H1 (cell line): ENCODE measurements around the gene ZFPL1. TPM values are rescaled to one million over a fixed set of nuclear protein-coding genes. Genes with fewer than 3 reads are reported as not detected.

ENCODE experiments used
- ASH2L ChIP-seq: fragments of 200-600, 300-600 bp; sonication (generic); IDR thresholded peaks from one replicate; pipeline ENCODE4 v1.7.1; 2017; ENCODE audit warnings: low read length
- BACH1 ChIP-seq: IDR thresholded peaks from 2 replicates; pipeline ENCODE4 v1.6.1; 2012; ENCODE audit warnings: low read length, improper control_type of control experiment
- CHD1 ChIP-seq: IDR thresholded peaks from 2 replicates; pipeline ENCODE4 v1.6.1; 2012; ENCODE audit warnings: low read depth, low read length, improper control_type of control experiment
- CHD2 ChIP-seq: IDR thresholded peaks from 2 replicates; pipeline ENCODE4 v1.6.1; 2012; ENCODE audit warnings: low read length, improper control_type of control experiment
- EZH2 ChIP-seq: fragments of 200-600 bp; sonication (generic); IDR thresholded peaks from 2 replicates; pipeline ENCODE4 v1.7.1; 2012; ENCODE audit warnings: low read depth, mild to moderate bottlenecking, moderate library complexity, low read length, inconsistent platforms; ENCODE audit not compliant: severe bottlenecking
- FOSL1 ChIP-seq: IDR thresholded peaks from 2 replicates; pipeline ENCODE4 v1.6.1; 2011; ENCODE audit warnings: mild to moderate bottlenecking, low read depth, low read length, moderate library complexity; ENCODE audit not compliant: insufficient read depth
- GABPA ChIP-seq: IDR thresholded peaks from 2 replicates; pipeline ENCODE4 v1.6.1; 2011; ENCODE audit warnings: mild to moderate bottlenecking, low read length, moderate library complexity, borderline replicate concordance; ENCODE audit not compliant: insufficient read depth
- KDM4A ChIP-seq: IDR thresholded peaks from one replicate; pipeline ENCODE4 v1.7.1; 2012; ENCODE audit warnings: low read depth, mild to moderate bottlenecking, moderate library complexity, low read length, inconsistent platforms; ENCODE audit not compliant: severe bottlenecking
- MAX ChIP-seq: IDR thresholded peaks from 2 replicates; pipeline ENCODE4 v1.6.1; 2012; ENCODE audit warnings: inconsistent platforms
- NRF1 ChIP-seq: IDR thresholded peaks from 2 replicates; pipeline ENCODE4 v1.6.1; 2011; ENCODE audit warnings: mild to moderate bottlenecking, low read depth, low read length, improper control_type of control experiment
- PHF8 ChIP-seq: fragments of 200-600 bp; sonication (generic); conservative IDR thresholded peaks from 2 replicates; pipeline ENCODE4 v1.7.1; 2012; ENCODE audit warnings: low read depth, mild to moderate bottlenecking, inconsistent platforms, low read length, moderate library complexity
- POLR2A ChIP-seq, 2 experiments: IDR thresholded peaks; 1 replicate in 1 of 2; 2 replicates in 1 of 2; pipeline ENCODE4 v1.6.1; 2011; ENCODE audit warnings: low read depth in 2 of 2, low read length in 2 of 2, mild to moderate bottlenecking in 2 of 2; ENCODE audit errors: control extremely low read depth in 1 of 2
- POLR2AphosphoS5 ChIP-seq: IDR thresholded peaks from 2 replicates; pipeline ENCODE4 v1.6.1; 2011; ENCODE audit warnings: low read depth, low read length
- RAD21 ChIP-seq, 2 experiments: IDR thresholded peaks in 1 of 2; conservative IDR thresholded peaks in 1 of 2; 2 replicates each; pipeline ENCODE4 v1.6.1; 2011; ENCODE audit warnings: low read depth in 2 of 2, low read length in 2 of 2, improper control_type of control experiment in 1 of 2, inconsistent platforms in 1 of 2, mild to moderate bottlenecking in 1 of 2, moderate library complexity in 1 of 2
- RBBP5 ChIP-seq: IDR thresholded peaks from 2 replicates; pipeline ENCODE4 v1.7.1; 2012; ENCODE audit warnings: low read depth, mild to moderate bottlenecking, inconsistent platforms, low read length, moderate library complexity, borderline replicate concordance
- RNF2 ChIP-seq: fragments of 200-900, 300-1000 bp; sonication (generic); IDR thresholded peaks from 2 replicates; pipeline ENCODE4 v1.7.1; 2016; ENCODE audit warnings: borderline replicate concordance, low read depth, mild to moderate bottlenecking, antibody characterized with exemption, low read length; ENCODE audit not compliant: poor library complexity, severe bottlenecking; ENCODE audit errors: missing control alignments
- SP4 ChIP-seq: IDR thresholded peaks from 2 replicates; pipeline ENCODE4 v1.6.1; 2012; ENCODE audit warnings: low read length, inconsistent platforms
- TAF1 ChIP-seq: IDR thresholded peaks from 2 replicates; pipeline ENCODE4 v1.6.1; 2011; ENCODE audit warnings: mild to moderate bottlenecking, low read depth, low read length
- TAF7 ChIP-seq: optimal IDR thresholded peaks from 2 replicates; pipeline ENCODE3; 2011; ENCODE audit warnings: low read depth, mild to moderate bottlenecking, inconsistent platforms, low read length, moderate library complexity, borderline replicate concordance
- TBP ChIP-seq: IDR thresholded peaks from 2 replicates; pipeline ENCODE4 v1.6.1; 2011; ENCODE audit warnings: low read depth, low read length, improper control_type of control experiment
- TEAD4 ChIP-seq: IDR thresholded peaks from 2 replicates; pipeline ENCODE4 v1.6.1; 2012; ENCODE audit warnings: low read depth, low read length, inconsistent platforms, mixed read lengths
- USF2 ChIP-seq: IDR thresholded peaks from 2 replicates; pipeline ENCODE4 v1.6.1; 2011; ENCODE audit warnings: low read length, improper control_type of control experiment
- polyA plus RNA-seq, 7 experiments: library from polyadenylated mRNA; depleted of rRNA in 3 of 7; stranded (reverse) in 5 of 7; unstranded in 2 of 7; fragments of >200 nt in 5 of 7; fragments of 200-250 nt in 2 of 7; gene quantifications; 1 replicate in 5 of 7; 2 replicates in 1 of 7; 4 replicates in 1 of 7; pipeline versions ENCODE4 v1.2.1 to v1.2.3, GENCODE V29; 2011 to 2013; ENCODE audit warnings: missing spikeins in 2 of 7, mixed read lengths in 2 of 7
- total RNA-seq: library from RNA; stranded (reverse); fragmentation: NEBNext Ultra II Directional; extraction: Animal tissue kit (Norgen Biotek cat#: 25700); gene quantifications from 2 replicates; pipeline ENCODE4 v1.2.1, GENCODE V29; 2021

Gene ZFPL1
- total and polyA plus RNA-seq, 2 of the 8 experiments (the other 6 are each of a cell fraction or from before 2014, with no cell fraction given), result 21.5 to 76.8 TPM

GRCh38 chr11:65121865-65122696 is 38.1 kb downstream of the ZFPL1 start, which contains the start of the genes FAU and MRPL49 (continued):
- TF ChIP-seq RNF2 (no peak), KDM4A (peak; percentile 92), GABPA (no peak), EZH2 (no peak), SP4 (peak; percentile 76; the same call in 1 of the 2 replicates), USF2 (no peak), TEAD4 (peak; percentile 74), CHD2 (0 out of 2 replicates have a peak, but pooled peaks have one; percentile 30), TAF7 (peak; percentile 95), RAD21 (IDR thresholded peaks at IDR 0.05 in 1 of 2, conservative IDR thresholded peaks at IDR 0.05 in 1 of 2; ENCODE audit: low read depth in 2 of 2, low read length in 2 of 2) (no peak), NRF1 (peak; percentile 59), TAF1 (peak; percentile 93), FOSL1 (0 out of 2 replicates have a peak, but pooled peaks have one; percentile 31), TBP (peak; percentile 96), RBBP5 (peak; percentile 81; the same call in 1 of the 2 replicates), POLR2AphosphoS5 (peak; percentile 97), MAX (peak; percentile 46; the same call in 1 of the 2 replicates), CHD1 (no peak), ASH2L (peak; percentile 60), PHF8 (peak; percentile 83; the same call in 1 of the 2 replicates), BACH1 (no peak), POLR2A (IDR thresholded peaks at IDR 0.05; ENCODE audit: control extremely low read depth in 1 of 2, low read depth in 2 of 2, low read length in 2 of 2) (peak; percentile 97)
